ENCODE data around the gene SLC23A3. TPM values are rescaled to one million over a fixed set of nuclear protein-coding genes. Genes with fewer than 3 reads are reported as not detected.

The SLC23A3 gene
- polyA plus RNA-seq, 1 donor = 6.2 TPM

DNA sequence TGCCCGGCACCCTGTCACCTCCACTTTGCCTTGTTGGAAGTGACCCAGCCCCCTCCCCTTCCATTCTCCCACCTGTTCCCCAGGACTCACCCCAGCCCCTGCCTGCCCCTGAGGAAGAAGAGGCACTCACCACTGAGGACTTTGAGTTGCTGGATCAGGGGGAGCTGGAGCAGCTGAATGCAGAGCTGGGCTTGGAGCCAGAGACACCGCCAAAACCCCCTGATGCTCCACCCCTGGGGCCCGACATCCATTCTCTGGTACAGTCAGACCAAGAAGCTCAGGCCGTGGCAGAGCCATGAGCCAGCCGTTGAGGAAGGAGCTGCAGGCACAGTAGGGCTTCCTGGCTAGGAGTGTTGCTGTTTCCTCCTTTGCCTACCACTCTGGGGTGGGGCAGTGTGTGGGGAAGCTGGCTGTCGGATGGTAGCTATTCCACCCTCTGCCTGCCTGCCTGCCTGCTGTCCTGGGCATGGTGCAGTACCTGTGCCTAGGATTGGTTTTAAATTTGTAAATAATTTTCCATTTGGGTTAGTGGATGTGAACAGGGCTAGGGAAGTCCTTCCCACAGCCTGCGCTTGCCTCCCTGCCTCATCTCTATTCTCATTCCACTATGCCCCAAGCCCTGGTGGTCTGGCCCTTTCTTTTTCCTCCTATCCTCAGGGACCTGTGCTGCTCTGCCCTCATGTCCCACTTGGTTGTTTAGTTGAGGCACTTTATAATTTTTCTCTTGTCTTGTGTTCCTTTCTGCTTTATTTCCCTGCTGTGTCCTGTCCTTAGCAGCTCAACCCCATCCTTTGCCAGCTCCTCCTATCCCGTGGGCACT is 12.7 kb upstream of the SLC23A3 start:
- no peak overlapping the region for H3K4me3 ChIP-seq (ENCODE audit: low read length)
- H3K27ac ChIP-seq (ENCODE audit: low read length) = peak overlapping the region; percentile 77
- DNase-seq = no peak
- peaks cover 55% of the 10 kb centered on the region for H3K36me3 ChIP-seq (ENCODE audit: control insufficient read depth, insufficient read depth, low read length)
- no peaks in the 10 kb centered on the region for H3K27me3 ChIP-seq (ENCODE audit: control insufficient read depth, insufficient read depth, low read length)
- H3K4me1 ChIP-seq (ENCODE audit: control insufficient read depth, insufficient read depth, low read length) = peaks cover 16% of the 10 kb centered on the region
- 100% methylated on average over 1 of the region's 8 CpGs for WGBS (ENCODE audit: insufficient coverage, low lambda C conversion rate)
- H3K9me3 ChIP-seq (ENCODE audit: control insufficient read depth, low read depth, low read length) = no peaks in the 10 kb centered on the region

DNA sequence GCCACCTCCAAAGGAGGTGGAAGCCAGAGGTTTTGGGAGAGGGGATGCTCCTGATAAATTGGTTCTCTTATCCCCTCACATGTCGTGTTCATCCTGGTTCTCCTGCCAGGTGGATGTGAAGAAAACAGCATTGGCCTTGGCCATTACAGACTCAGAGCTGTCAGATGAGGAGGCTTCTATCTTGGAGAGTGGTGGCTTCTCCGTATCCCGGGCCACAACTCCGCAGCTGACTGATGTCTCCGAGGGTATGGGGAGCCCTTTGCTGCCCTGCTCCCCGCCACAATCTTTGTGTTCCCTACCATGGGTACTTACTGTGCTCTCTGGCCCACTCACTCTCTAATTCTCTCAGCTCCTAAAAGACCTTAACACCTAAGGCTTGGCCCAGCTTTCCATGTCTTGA is 11.7 kb upstream of the SLC23A3 start:
- H3K27ac ChIP-seq (ENCODE audit: low read length) = no peak overlapping the region
- no peak for DNase-seq
- H3K4me1 ChIP-seq (ENCODE audit: control insufficient read depth, insufficient read depth, low read length) = peaks cover 16% of the 10 kb centered on the region
- H3K27me3 ChIP-seq (ENCODE audit: control insufficient read depth, insufficient read depth, low read length) = no peaks in the 10 kb centered on the region
- H3K9me3 ChIP-seq (ENCODE audit: control insufficient read depth, low read depth, low read length) = no peaks in the 10 kb centered on the region
- no CpG with 5 or more reads among the region's 6 CpGs for WGBS (ENCODE audit: insufficient coverage, low lambda C conversion rate)
- H3K36me3 ChIP-seq (ENCODE audit: control insufficient read depth, insufficient read depth, low read length) = peaks cover 55% of the 10 kb centered on the region
- H3K4me3 ChIP-seq (ENCODE audit: low read length) = no peak overlapping the region

DNA sequence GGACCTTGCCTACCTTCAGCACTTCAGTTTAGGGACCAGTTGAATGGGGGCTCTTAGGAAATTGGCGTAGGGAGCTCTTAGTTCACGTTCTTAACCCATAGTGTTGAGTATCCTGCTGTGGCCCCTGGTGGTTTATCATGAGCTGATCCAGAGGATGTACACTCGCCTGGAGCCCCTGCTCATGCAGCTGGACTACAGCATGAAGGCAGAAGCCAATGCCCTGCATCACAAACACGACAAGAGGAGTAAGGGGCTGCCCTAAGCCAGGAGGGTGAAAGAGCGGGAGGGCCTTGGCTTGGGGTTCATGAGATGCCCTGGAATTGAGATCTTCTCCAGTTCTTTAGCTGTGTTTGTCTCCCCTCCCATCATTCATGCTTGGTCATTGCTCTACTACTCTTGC is 11.1 kb upstream of the SLC23A3 start:
- H3K36me3 ChIP-seq (ENCODE audit: control insufficient read depth, insufficient read depth, low read length) = peaks cover 55% of the 10 kb centered on the region
- no peak for DNase-seq
- no peaks in the 10 kb centered on the region for H3K9me3 ChIP-seq (ENCODE audit: control insufficient read depth, low read depth, low read length)
- WGBS (ENCODE audit: insufficient coverage, low lambda C conversion rate) = no CpG with 5 or more reads among the region's 5 CpGs
- no peak overlapping the region for H3K27ac ChIP-seq (ENCODE audit: low read length)
- H3K27me3 ChIP-seq (ENCODE audit: control insufficient read depth, insufficient read depth, low read length) = no peaks in the 10 kb centered on the region
- no peak overlapping the region for H3K4me3 ChIP-seq (ENCODE audit: low read length)
- peaks cover 16% of the 10 kb centered on the region for H3K4me1 ChIP-seq (ENCODE audit: control insufficient read depth, insufficient read depth, low read length)

DNA sequence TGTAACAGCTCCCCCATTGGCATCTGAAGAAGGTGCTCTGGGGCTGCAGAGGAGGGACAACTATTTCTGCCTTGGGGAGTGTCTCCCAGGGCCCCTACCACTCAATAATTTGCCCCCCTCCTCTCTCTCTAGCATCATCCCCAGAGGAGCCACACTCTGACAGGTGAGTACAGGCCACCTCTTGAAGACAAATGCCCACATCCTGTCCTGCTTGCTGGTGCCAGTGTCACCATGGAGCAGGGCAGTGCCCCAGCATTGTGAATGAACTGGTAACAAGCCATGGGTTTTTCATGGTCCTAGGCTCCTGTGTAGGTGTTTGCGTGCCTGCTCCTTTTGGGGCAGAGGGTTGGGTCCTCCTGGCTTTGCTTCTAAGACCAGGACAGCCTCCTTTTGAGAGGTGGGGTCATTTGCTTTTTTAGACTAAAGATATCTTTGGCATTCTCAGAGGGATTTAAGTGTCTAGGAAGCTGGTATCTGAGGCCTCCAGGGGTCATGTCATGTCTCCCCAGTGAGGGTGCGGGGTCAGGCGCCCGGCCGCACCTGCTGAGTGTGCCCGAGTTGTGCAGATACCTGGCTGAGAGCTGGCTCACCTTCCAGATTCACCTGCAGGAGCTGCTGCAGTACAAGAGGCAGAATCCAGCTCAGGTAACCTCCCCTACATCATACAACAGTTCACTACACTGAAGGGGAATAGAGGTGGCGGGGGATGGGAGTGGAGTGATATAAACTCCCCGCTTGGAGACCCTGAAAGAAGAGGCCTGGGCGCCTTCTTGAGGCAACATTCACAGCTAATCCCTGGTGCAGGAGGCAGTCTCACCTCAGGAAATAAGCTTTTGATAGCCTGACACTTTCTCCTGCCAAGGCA is 10.0 kb upstream of the SLC23A3 start:
- WGBS (ENCODE audit: insufficient coverage, low lambda C conversion rate) = no CpG with 5 or more reads among the region's 9 CpGs
- H3K36me3 ChIP-seq (ENCODE audit: control insufficient read depth, insufficient read depth, low read length) = peaks cover 53% of the 10 kb centered on the region
- H3K27ac ChIP-seq (ENCODE audit: low read length) = no peak overlapping the region

DNA sequence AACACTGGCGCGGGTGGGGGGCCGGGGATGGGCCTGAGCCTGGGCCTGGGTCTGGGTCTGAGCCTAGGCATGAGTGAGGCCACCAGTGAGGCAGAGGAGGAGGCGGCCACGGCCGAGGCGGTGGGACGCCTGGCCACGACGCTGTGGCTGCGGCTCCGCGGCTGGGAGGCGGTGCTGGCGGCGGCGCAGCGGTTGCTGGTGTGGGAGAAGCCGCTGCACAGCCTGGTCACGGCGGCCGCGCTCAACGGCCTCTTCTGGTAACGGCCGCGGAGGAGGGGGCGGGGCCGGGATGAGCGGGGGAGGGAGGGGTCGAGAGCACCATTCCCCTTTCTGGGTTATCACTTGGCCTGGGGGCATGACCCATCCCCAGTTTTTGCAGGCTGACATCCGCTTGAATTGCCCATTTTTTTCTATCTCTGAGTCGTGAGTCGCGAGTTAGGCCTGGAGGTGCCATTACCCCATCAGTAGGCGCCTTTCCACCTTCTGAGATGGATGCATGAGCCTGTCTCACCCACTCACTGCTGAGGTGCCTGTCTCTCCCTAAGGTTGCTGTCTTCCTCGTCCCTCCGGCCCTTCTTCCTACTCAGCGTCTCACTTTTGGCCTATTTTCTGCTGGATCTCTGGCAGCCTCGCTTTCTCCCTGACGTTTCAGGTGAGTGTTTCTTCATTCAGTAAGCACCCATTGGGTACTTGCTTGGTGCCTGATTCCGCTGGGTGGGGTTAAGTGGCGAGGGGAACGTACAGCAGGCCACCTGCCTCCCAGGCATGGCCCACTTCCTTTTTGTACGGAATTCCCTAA is 8.7 kb upstream of the SLC23A3 start:
- WGBS (ENCODE audit: insufficient coverage, low lambda C conversion rate) = no CpG with 5 or more reads among the region's 45 CpGs
- DNase-seq = no peak
- Histone ChIP-seq H3K36me3 (ENCODE audit: control insufficient read depth, insufficient read depth, low read length) (peaks cover 57% of the 10 kb centered on the region), H3K4me1 (ENCODE audit: control insufficient read depth, insufficient read depth, low read length) (peaks cover 27% of the 10 kb centered on the region), H3K9me3 (ENCODE audit: control insufficient read depth, low read depth, low read length) (no peaks in the 10 kb centered on the region), H3K27me3 (ENCODE audit: control insufficient read depth, insufficient read depth, low read length) (no peaks in the 10 kb centered on the region), H3K27ac (ENCODE audit: low read length) (peak overlapping the region; percentile 43), H3K4me3 (ENCODE audit: low read length) (peak overlapping the region; percentile 70)

More for the DNA sequence above, 10.0 kb upstream of the SLC23A3 start:
- peaks cover 23% of the 10 kb centered on the region for H3K4me1 ChIP-seq (ENCODE audit: control insufficient read depth, insufficient read depth, low read length)
- peak overlapping the region; percentile 70 for H3K4me3 ChIP-seq (ENCODE audit: low read length)
- no peaks in the 10 kb centered on the region for H3K27me3 ChIP-seq (ENCODE audit: control insufficient read depth, insufficient read depth, low read length)
- DNase-seq = no peak
- H3K9me3 ChIP-seq (ENCODE audit: control insufficient read depth, low read depth, low read length) = no peaks in the 10 kb centered on the region

DNA sequence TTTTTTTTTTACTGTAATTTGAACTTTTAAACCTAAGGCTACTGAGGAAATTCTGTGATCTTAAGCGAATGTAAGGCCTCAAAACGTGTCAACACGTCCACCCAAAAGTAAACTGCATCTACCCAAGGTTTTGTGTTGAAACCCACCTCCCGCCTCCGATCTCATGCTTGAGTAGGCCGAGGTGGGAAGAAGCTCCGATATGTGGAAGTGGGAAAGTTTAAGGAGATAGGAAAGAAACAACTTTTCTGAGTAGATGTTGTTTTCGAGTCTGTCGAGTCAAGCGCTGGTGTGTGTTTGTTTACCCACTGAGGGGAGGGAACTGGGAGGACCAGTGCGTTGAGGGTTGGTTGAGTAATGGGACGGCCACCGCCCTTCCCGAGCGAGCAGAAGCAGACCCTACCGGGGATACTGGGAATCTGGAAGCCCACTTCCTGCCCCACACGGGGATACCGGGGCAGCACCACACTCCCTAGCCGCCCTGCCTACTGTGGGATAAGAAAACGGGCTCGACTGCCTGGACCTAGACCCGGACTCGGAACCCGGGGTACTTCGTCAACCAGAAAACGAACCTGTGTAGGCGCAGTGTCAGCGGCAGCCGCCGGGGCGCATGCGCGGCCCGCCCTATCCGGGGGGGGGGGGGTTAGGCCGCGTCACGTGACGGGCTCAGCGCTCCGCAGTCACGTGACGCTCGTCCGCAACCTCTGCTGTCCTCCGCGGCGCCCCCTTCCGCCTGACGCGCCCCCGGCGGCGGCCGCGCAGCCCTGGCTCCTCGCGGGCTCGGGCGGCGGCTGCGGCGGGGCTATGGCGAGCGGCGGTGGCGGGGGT is 7.9 kb upstream of the SLC23A3 start, which contains the start of gene RETREG2:
TSS of gene RETREG2 (plus strand) at position 724 of the 825 bp plus-strand sequence. CDS start at position 802, 78 bp downstream.
- Histone ChIP-seq H3K36me3 (ENCODE audit: control insufficient read depth, insufficient read depth, low read length) (peaks cover 57% of the 10 kb centered on the region), H3K27ac (ENCODE audit: low read length) (peak within 1 kb of the TSS; percentile 98), H3K9me3 (ENCODE audit: control insufficient read depth, low read depth, low read length) (no peaks in the 10 kb centered on the region), H3K4me1 (ENCODE audit: control insufficient read depth, insufficient read depth, low read length) (peaks cover 22% of the 10 kb centered on the region), H3K4me3 (ENCODE audit: low read length) (peak within 1 kb of the TSS; percentile 70), H3K27me3 (ENCODE audit: control insufficient read depth, insufficient read depth, low read length) (no peaks in the 10 kb centered on the region)
- DNase-seq = peak; percentile 94 to 95
- WGBS (ENCODE audit: insufficient coverage, low lambda C conversion rate) = no CpG with 5 or more reads among the region's 67 CpGs

DNA sequence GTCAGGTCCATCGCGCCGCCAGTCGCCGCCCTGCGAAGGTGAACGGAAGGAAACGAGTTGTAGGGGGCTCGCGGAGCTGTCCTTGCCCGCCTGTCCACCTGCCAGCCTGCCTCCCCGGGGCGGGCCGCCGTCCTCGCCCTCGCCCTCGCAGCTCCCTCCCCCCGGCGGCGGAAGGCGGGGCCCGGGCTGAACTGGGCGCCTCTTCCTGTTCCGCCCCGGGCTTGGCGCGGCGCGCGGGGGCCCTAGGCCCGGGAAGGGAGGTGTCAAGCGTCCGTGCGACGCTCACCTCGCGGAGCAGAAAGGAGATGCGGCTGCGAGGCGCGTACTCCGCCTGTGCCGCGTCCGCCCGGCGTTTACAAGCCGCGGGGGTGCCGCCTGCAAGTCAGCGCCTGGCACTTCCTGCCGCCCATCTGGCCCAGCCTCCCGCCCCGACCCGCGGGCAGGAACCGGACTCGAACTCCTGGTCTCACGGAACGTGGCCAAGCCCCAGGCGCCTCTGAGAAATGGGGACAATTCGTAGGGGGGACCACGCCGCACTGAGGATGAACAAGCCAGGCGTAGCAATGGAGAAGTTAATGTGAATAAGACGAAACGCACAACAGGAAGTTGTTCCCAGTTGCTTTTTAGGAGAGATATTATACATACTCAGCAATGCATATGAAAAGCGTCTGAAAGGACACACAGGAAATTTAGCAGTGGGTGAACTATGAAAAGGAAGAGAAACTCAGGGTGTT is 7.2 kb upstream of the SLC23A3 start, which contains the start of gene CNPPD1:
TSS of gene CNPPD1 (minus strand) at position 108 of the 734 bp plus-strand sequence. CDS start at position 11, 97 bp downstream.
- DNase-seq = peak; percentile 92 to 95
- Histone ChIP-seq H3K9me3 (ENCODE audit: control insufficient read depth, low read depth, low read length) (no peaks in the 10 kb centered on the region), H3K27ac (ENCODE audit: low read length) (peak within 1 kb of the TSS; percentile 98), H3K36me3 (ENCODE audit: control insufficient read depth, insufficient read depth, low read length) (peaks cover 55% of the 10 kb centered on the region), H3K4me3 (ENCODE audit: low read length) (peak within 1 kb of the TSS; percentile 70), H3K4me1 (ENCODE audit: control insufficient read depth, insufficient read depth, low read length) (peaks cover 21% of the 10 kb centered on the region), H3K27me3 (ENCODE audit: control insufficient read depth, insufficient read depth, low read length) (no peaks in the 10 kb centered on the region)
- no CpG with 5 or more reads among the region's 69 CpGs for WGBS (ENCODE audit: insufficient coverage, low lambda C conversion rate)

DNA sequence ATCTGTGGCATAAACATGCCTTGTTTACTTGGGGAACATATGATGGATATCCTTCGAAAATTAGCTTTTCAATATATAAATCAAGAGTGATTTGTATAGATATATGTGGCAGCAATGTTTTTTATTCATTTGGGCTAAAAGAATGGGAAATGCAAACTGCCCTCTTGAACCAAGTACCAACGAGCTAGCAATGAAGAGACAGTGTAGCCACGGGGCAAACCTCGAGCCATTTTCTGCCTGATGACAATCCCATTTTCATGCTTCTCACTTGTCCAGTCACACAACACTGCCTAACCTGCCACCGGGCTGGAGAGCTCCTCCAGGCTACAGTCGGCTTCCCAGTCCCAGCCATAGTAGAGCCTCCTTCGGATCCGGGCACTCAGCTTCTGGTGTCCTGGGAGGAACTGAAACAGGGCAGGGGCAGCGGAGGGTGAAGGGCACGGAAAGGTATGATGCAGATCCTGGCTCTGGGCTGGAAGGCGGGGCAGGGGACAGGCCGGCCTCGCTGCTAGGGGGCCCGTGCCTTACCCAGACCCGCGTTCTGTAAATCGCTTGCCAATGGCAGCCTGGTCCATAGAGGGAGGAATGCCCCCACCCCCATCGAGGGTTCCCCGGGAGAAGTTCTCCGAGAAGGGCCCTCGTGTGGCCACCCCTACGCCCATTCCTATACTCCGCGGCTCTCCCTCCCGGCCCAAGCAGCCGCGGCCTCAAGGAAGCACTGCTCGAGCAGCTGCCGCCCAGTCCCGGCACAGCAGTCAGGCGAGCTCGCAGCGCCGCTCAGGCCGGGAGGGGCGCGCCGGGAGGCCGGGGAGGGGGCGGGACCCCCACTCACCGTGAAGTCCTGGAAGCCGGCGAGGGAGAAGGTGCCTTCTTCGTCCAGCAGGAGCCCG is 6.3 kb upstream of the SLC23A3 start:
- 80% methylated on average over 1 of the region's 45 CpGs for WGBS (ENCODE audit: insufficient coverage, low lambda C conversion rate)
- DNase-seq = peak; percentile 34 to 67
- Histone ChIP-seq H3K27ac (ENCODE audit: low read length) (peak overlapping the region; percentile 98), H3K36me3 (ENCODE audit: control insufficient read depth, insufficient read depth, low read length) (peaks cover 55% of the 10 kb centered on the region), H3K4me1 (ENCODE audit: control insufficient read depth, insufficient read depth, low read length) (peaks cover 21% of the 10 kb centered on the region), H3K4me3 (ENCODE audit: low read length) (peak overlapping the region; percentile 70), H3K27me3 (ENCODE audit: control insufficient read depth, insufficient read depth, low read length) (no peaks in the 10 kb centered on the region), H3K9me3 (ENCODE audit: control insufficient read depth, low read depth, low read length) (no peaks in the 10 kb centered on the region)
